Right lobe of liver (tissue), 4 donors: Measurements from ENCODE around the gene MYOZ3.

Source experiments
- POLR2A ChIP-seq: fragments of 450-650 bp; IDR thresholded peaks from one replicate; pipeline ENCODE4 v1.6.1; 2017; ENCODE audit warnings: antibody characterized with exemption, mild to moderate bottlenecking
- TF ChIP-seq, protein P1 (sequence below), 4 donors: fragments of 200-600 bp in 3 of 4; fragments of 450-650 bp in 1 of 4; IDR thresholded peaks; one replicate each; pipeline versions ENCODE4 v1.5.1 to v1.8.0; 2016 to 2022; ENCODE audit warnings: antibody characterized with exemption in 4 of 4, mild to moderate bottlenecking in 2 of 4
- donor health status: DM: no; HTN: no; CAD: no.
- donor health status: DM: no; HTN: no; CAD: no.
- donor health status: DM: no; HTN: yes; CAD: no.

GRCh38 chr5:150631326-150631701 is 29.7 kb upstream of the MYOZ3 start:
- TF ChIP-seq, protein P1, sequence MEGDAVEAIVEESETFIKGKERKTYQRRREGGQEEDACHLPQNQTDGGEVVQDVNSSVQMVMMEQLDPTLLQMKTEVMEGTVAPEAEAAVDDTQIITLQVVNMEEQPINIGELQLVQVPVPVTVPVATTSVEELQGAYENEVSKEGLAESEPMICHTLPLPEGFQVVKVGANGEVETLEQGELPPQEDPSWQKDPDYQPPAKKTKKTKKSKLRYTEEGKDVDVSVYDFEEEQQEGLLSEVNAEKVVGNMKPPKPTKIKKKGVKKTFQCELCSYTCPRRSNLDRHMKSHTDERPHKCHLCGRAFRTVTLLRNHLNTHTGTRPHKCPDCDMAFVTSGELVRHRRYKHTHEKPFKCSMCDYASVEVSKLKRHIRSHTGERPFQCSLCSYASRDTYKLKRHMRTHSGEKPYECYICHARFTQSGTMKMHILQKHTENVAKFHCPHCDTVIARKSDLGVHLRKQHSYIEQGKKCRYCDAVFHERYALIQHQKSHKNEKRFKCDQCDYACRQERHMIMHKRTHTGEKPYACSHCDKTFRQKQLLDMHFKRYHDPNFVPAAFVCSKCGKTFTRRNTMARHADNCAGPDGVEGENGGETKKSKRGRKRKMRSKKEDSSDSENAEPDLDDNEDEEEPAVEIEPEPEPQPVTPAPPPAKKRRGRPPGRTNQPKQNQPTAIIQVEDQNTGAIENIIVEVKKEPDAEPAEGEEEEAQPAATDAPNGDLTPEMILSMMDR (IDR thresholded peaks at IDR 0.05) = no peak
- no peak for TF ChIP-seq POLR2A
